K562 (cell line): ENCODE measurements around the gene TMEM214. TPM values are rescaled to one million over a fixed set of nuclear protein-coding genes. Genes with fewer than 3 reads are reported as not detected.

Experiments used
- BMI1 ChIP-seq: fragments of 150-350 bp; IDR thresholded peaks from 2 replicates; pipeline ENCODE4 v1.6.1; 2014; ENCODE audit warnings: low read length
- CBX3 ChIP-seq, 2 experiments: IDR thresholded peaks; 1 replicate in 1 of 2; 2 replicates in 1 of 2; pipeline ENCODE4 v1.6.1; 2012; ENCODE audit warnings: inconsistent platforms in 2 of 2, low read length in 2 of 2, borderline replicate concordance in 1 of 2, control low read depth in 1 of 2
- KDM1A ChIP-seq, 2 experiments: fragments of 450-650 bp; IDR thresholded peaks; 2 replicates each; pipeline ENCODE4 v1.6.1; 2016; ENCODE audit warnings: mild to moderate bottlenecking in 2 of 2
- MCM5 ChIP-seq: fragments of 450-650 bp; IDR thresholded peaks from 2 replicates; pipeline ENCODE4 v1.6.1; 2016; ENCODE audit warnings: low read depth
- MEF2A ChIP-seq: IDR thresholded peaks from 2 replicates; pipeline ENCODE4 v1.6.1; 2011; ENCODE audit warnings: low read depth, mild to moderate bottlenecking, low read length, moderate library complexity; ENCODE audit not compliant: control insufficient read depth
- NUFIP1 ChIP-seq: fragments of 450-650 bp; IDR thresholded peaks from 2 replicates; pipeline ENCODE4 v1.6.1; 2018; ENCODE audit not compliant: partially characterized antibody
- RCOR1 ChIP-seq, 2 experiments: IDR thresholded peaks; 2 replicates each; pipeline ENCODE4 v1.6.1; 2012; ENCODE audit warnings: low read depth in 2 of 2, low read length in 2 of 2, borderline replicate concordance in 1 of 2, improper control_type of control experiment in 1 of 2
- SMAD2 ChIP-seq: fragments of 150-350 bp; IDR thresholded peaks from 2 replicates; pipeline ENCODE4 v1.6.1; 2014; ENCODE audit warnings: low read depth, mild to moderate bottlenecking, low read length
- TAF1 ChIP-seq: IDR thresholded peaks from 2 replicates; pipeline ENCODE4 v1.6.1; 2011; ENCODE audit warnings: mild to moderate bottlenecking, low read length, moderate library complexity; ENCODE audit not compliant: insufficient read depth, control insufficient read depth, severe bottlenecking; ENCODE audit errors: extremely low read depth
- ZHX1 ChIP-seq: fragments of 150-350 bp; conservative IDR thresholded peaks from 2 replicates; pipeline ENCODE4 v1.6.1; 2014; ENCODE audit warnings: low read length
- ZKSCAN8 ChIP-seq: fragments of 200-800 bp; sonication (Bioruptor generic); IDR thresholded peaks from 2 replicates; pipeline ENCODE4 v1.6.1; 2016; ENCODE audit warnings: missing genetic modification characterization, missing compliant biosample characterization
- ZNF134 ChIP-seq: fragments of 250-450 bp; sonication (Bioruptor Pico); conservative IDR thresholded peaks from 2 replicates; pipeline ENCODE4 v1.4.0; 2020
- ZNF282 ChIP-seq: sonication (generic); formaldehyde crosslinking; IDR thresholded peaks from 2 replicates; pipeline ENCODE4 v1.8.1; 2023; ENCODE audit warnings: missing genetic modification reagents
- ZNF444 ChIP-seq: fragments of 250-450 bp; sonication (Bioruptor Pico); IDR thresholded peaks from 2 replicates; pipeline ENCODE4 v1.4.0; 2020; ENCODE audit warnings: mild to moderate bottlenecking, moderate library complexity
- ZNF609 ChIP-seq: sonication (generic); formaldehyde crosslinking; IDR thresholded peaks from 2 replicates; pipeline ENCODE4 v1.8.1; 2023; ENCODE audit warnings: missing genetic modification reagents, mild to moderate bottlenecking, borderline replicate concordance
- polyA plus RNA-seq, 8 experiments: library from polyadenylated mRNA; depleted of rRNA in 4 of 8; stranded (reverse) in 5 of 8; unstranded in 3 of 8; fragments of >200 nt; fragmentation: Nextera tagmentation in 2 of 8; fragmentation: Illumina TruSeq in 1 of 8; extraction: Ambion mirVana in 2 of 8; extraction: Trizol in 1 of 8; gene quantifications; 2 replicates each; pipeline versions ENCODE4 v1.2.1 to v1.2.3, GENCODE V29; 2011 to 2014; ENCODE audit warnings: inconsistent platforms in 1 of 8, missing spikeins in 1 of 8
- total RNA-seq, 7 experiments: library from RNA; depleted of rRNA in 6 of 7; stranded (reverse); fragments of >200 nt in 6 of 7; fragmentation: Illumina TruSeq in 2 of 7; extraction: Trizol in 2 of 7; gene quantifications; 2 replicates each; pipeline versions ENCODE4 v1.2.1 to v1.2.3, GENCODE V29; 2011 to 2021; ENCODE audit warnings: low replicate concordance in 1 of 7
- TF ChIP-seq, protein P1 (sequence below): conservative IDR thresholded peaks from 2 replicates; pipeline ENCODE4 v1.6.1; 2011; ENCODE audit warnings: low read depth, mild to moderate bottlenecking, low read length; ENCODE audit not compliant: control insufficient read depth

TMEM214 gene
- total and polyA plus RNA-seq, 9 of the 15 experiments (the other 6 are each of a cell fraction or from before 2014, with no cell fraction given) = 11.4 to 81.4 (median 44.1) TPM

GRCh38 chr2:27050996-27051901 is 18.5 kb downstream of the TMEM214 start, which contains the start of gene AGBL5 (continued):
- TF ChIP-seq TAF1 (peak; percentile 60), MEF2A (no peak), RCOR1 (IDR thresholded peaks at IDR 0.05; ENCODE audit: borderline replicate concordance in 1 of 2, low read depth in 2 of 2, low read length in 2 of 2) (peak; percentile 20 to 59; a peak in 1 of 4 replicates), ZNF609 (CRISPR knock-in tag) (peak; percentile 64; the same call in 1 of the 2 replicates), CBX3 (IDR thresholded peaks at IDR 0.05; ENCODE audit: borderline replicate concordance in 1 of 2, low read length in 2 of 2) (peak in 1 of 2 experiments; percentile 71; a peak in 1 of 3 replicates), NUFIP1 (peak; percentile 11), ZHX1 (peak; percentile 26), ZNF282 (CRISPR knock-in tag) (no peak), BMI1 (no peak), MCM5 (no peak), KDM1A (IDR thresholded peaks at IDR 0.05) (no peak), ZNF134 (CRISPR knock-in tag) (0 out of 2 replicates have a peak, but pooled peaks have one; percentile 20), SMAD2 (no peak), ZNF444 (CRISPR knock-in tag) (no peak), ZKSCAN8 (CRISPR knock-in tag) (no peak)
- TF ChIP-seq, protein P1, sequence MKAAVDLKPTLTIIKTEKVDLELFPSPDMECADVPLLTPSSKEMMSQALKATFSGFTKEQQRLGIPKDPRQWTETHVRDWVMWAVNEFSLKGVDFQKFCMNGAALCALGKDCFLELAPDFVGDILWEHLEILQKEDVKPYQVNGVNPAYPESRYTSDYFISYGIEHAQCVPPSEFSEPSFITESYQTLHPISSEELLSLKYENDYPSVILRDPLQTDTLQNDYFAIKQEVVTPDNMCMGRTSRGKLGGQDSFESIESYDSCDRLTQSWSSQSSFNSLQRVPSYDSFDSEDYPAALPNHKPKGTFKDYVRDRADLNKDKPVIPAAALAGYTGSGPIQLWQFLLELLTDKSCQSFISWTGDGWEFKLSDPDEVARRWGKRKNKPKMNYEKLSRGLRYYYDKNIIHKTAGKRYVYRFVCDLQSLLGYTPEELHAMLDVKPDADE = peak; percentile 88
